ENCODE results near the gene RPL35.

DNA sequence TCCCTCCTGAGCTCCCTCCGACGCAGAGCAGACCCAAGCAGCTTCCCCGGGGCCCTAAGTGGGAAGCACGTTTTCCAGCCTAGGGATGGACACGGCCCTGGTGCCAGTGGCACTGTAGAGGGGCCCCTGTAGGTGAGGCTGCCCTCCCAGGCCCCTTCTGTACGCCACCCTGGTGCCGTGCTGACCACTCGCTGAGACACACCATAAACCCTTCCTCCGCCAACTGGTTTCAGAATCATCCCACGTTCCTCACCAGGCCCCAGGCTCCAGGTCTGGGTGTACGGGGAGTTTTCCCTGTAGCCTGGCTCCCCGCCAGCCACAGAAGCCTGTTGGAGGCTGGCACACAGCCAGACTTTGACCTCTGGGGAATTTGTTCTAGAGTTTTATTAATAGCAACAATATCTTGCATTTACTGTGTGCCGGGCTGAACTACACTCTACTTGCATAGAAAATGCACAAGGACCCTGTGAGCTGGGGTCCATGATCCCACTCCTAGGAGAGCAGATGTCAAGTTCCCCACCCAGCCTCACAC, 26.7 kb downstream of the RPL35 start:
- no peak for TF ChIP-seq GATA3 (IDR thresholded peaks at IDR 0.05; ENCODE audit: low read depth, low read length)
- TF ChIP-seq GATA2 (IDR thresholded peaks at IDR 0.05; ENCODE audit: low read depth, low read length) = no peak
